Panc1 (cell line): ENCODE data around the gene B4GALT5. TPM values are rescaled to one million over a fixed set of nuclear protein-coding genes. Genes with fewer than 3 reads are reported as not detected.

Experiments
- ATAC-seq: fragments of 200-7000 bp; cut with Tn5 transposase; 2 replicates; pipeline ENCODE4 v1.9.1; 2020; ENCODE audit warnings: mild to moderate bottlenecking, moderate library complexity
- BruUV-seq: library from RNA; stranded (reverse); fragments of 400-500 nt; replicated peaks from 2 replicates; lab custom pipeline; 2021; lab: Mats Ljungman, UMichigan
- CTCF ChIA-PET: fragments of 300-600 bp; sonication (Branson Sonifier 250); formaldehyde crosslinking; loops from one replicate; lab custom pipeline; 2022; ENCODE audit warnings: antibody characterized with exemption; lab: Charles Lee
- POLR2A ChIA-PET: fragments of 300-600 bp; sonication (Branson Sonifier 250); formaldehyde crosslinking; loops from one replicate; lab custom pipeline; 2022; ENCODE audit warnings: antibody characterized with exemption; lab: Charles Lee
- DNase-seq: peaks from one replicate; pipeline ENCODE4 v3.0.0-alpha.2; 2010; ENCODE audit warnings: low read depth, low spot score
- H3K27ac ChIP-seq: 2 replicates; pipeline ENCODE4 v1.5.1; 2011; ENCODE audit warnings: mild to moderate bottlenecking, low read length, inconsistent platforms
- H3K27me3 ChIP-seq: fragments of 200-500 bp; sonication (Bioruptor generic); 2 replicates; pipeline ENCODE4 v1.6.0; 2014; ENCODE audit warnings: low read length, inconsistent platforms; ENCODE audit not compliant: control insufficient read depth, insufficient read depth
- H3K36me3 ChIP-seq: fragments of 200-500 bp; sonication (Bioruptor generic); 2 replicates; pipeline ENCODE4 v1.5.1; 2014; ENCODE audit warnings: inconsistent platforms, mild to moderate bottlenecking, low read length, moderate library complexity; ENCODE audit not compliant: control insufficient read depth, insufficient read depth
- H3K4me1 ChIP-seq: 2 replicates; pipeline ENCODE4 v1.5.1; 2011; ENCODE audit warnings: inconsistent platforms, mild to moderate bottlenecking, low read length, moderate library complexity; ENCODE audit not compliant: control insufficient read depth, insufficient read depth
- H3K4me3 ChIP-seq, 2 experiments: 2 replicates each; pipeline ENCODE4 v1.5.1; 2011 to 2012; ENCODE audit warnings: low read depth in 2 of 2, low read length in 2 of 2, mild to moderate bottlenecking in 2 of 2, inconsistent platforms in 1 of 2, moderate library complexity in 1 of 2
- H3K9me3 ChIP-seq: fragments of 200-500 bp; sonication (Bioruptor generic); 2 replicates; pipeline ENCODE4 v1.5.1; 2014; ENCODE audit warnings: low read depth, mild to moderate bottlenecking, inconsistent platforms, low read length, moderate library complexity; ENCODE audit not compliant: control insufficient read depth, insufficient read depth
- POLR2AphosphoS5 ChIP-seq: IDR thresholded peaks from 2 replicates; pipeline ENCODE4 v1.6.1; 2012; ENCODE audit warnings: mild to moderate bottlenecking, low read depth, low read length, moderate library complexity
- REST ChIP-seq, 2 experiments: IDR thresholded peaks; 2 replicates each; pipeline ENCODE4 v1.6.1; 2011 to 2012; ENCODE audit warnings: low read depth in 2 of 2, control low read depth in 1 of 2, low read length in 1 of 2, mild to moderate bottlenecking in 1 of 2, moderate library complexity in 1 of 2; ENCODE audit not compliant: insufficient read depth in 1 of 2
- SIN3A ChIP-seq: IDR thresholded peaks from 2 replicates; pipeline ENCODE4 v1.6.1; 2012; ENCODE audit warnings: low read depth, mild to moderate bottlenecking, low read length, moderate library complexity, borderline replicate concordance; ENCODE audit not compliant: insufficient read depth
- TCF7L2 ChIP-seq: IDR thresholded peaks from 2 replicates; pipeline ENCODE4 v1.6.1; 2011; ENCODE audit warnings: mild to moderate bottlenecking, low read depth, low read length, inconsistent platforms
- in situ Hi-C: cut with HindIII; loops from 2 replicates; pipeline ENCODE4 v1.10.0; 2016; ENCODE audit warnings: low sequenced_read_pairs, low pct_unique_long_range_greater_than_20kb
- intact Hi-C: fragments of 100-400 bp; cut with micrococcal nuclease; formaldehyde crosslinking; loops from one replicate; pipeline ENCODE4 v1.10.0; 2022; ENCODE audit not compliant: unreplicated experiment
- total RNA-seq: library from RNA; stranded (reverse); gene quantifications from one replicate; pipeline ENCODE4 v1.2.1, GENCODE V29; 2021; ENCODE audit not compliant: unreplicated experiment
- TF ChIP-seq, protein P1 (sequence below): fragments of 450-650 bp; IDR thresholded peaks from 2 replicates; pipeline ENCODE4 v1.5.1; 2017; ENCODE audit warnings: mild to moderate bottlenecking

B4GALT5 gene
- total RNA-seq, 1 experiment from 2014 or later, result 40.0 TPM

DNA sequence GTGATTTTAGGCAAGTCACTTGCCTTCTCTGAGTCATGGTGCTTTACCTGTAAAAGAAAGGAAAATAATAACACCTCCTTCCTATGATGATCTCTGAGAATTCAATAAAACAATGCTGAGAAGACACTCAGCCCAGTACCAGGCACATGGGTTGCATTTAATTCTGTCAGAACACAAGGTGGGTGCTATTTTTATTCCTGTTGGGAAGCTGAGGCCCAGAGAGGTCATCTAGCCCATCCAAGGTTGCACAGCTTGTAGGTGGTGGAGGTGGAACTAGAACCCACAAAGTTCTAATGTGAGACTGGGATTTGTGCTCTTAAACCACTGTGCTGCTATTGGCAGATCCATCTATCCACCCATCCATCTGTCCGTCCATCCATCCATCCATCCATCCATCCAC lies 106.1 kb downstream of the B4GALT5 start:
- in situ Hi-C loops (no loop called here), intact Hi-C loops (loop anchor here (10.0 kb wide), 1 partner anchor 273 kb away; no protein-coding TSS in a partner anchor)
- peaks cover 21% of the 10 kb centered on the region for H3K4me1 ChIP-seq
- H3K27ac ChIP-seq, result no peak overlapping the region
- no peaks in the 10 kb centered on the region for H3K36me3 ChIP-seq
- no peak overlapping the region for H3K4me3 ChIP-seq
- H3K27me3 ChIP-seq, result no peaks in the 10 kb centered on the region
- H3K9me3 ChIP-seq, result no peaks in the 10 kb centered on the region
- no TSS peak for BruUV-seq
- TF ChIP-seq TCF7L2, result no peak
- TF ChIP-seq POLR2AphosphoS5, result no peak
- TF ChIP-seq REST (IDR thresholded peaks at IDR 0.05; ENCODE audit: insufficient read depth in 1 of 2, low read depth in 2 of 2, low read length in 1 of 2), result no peak
- TF ChIP-seq, protein P1, sequence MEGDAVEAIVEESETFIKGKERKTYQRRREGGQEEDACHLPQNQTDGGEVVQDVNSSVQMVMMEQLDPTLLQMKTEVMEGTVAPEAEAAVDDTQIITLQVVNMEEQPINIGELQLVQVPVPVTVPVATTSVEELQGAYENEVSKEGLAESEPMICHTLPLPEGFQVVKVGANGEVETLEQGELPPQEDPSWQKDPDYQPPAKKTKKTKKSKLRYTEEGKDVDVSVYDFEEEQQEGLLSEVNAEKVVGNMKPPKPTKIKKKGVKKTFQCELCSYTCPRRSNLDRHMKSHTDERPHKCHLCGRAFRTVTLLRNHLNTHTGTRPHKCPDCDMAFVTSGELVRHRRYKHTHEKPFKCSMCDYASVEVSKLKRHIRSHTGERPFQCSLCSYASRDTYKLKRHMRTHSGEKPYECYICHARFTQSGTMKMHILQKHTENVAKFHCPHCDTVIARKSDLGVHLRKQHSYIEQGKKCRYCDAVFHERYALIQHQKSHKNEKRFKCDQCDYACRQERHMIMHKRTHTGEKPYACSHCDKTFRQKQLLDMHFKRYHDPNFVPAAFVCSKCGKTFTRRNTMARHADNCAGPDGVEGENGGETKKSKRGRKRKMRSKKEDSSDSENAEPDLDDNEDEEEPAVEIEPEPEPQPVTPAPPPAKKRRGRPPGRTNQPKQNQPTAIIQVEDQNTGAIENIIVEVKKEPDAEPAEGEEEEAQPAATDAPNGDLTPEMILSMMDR, result no peak
- TF ChIP-seq SIN3A, result no peak
- CTCF ChIA-PET, result no interaction called here
- POLR2A ChIA-PET, result no interaction called here
- DNase-seq (no peak), ATAC-seq (no peak)

GRCh38 chr20:49603209-49603627 lies 110.5 kb downstream of the B4GALT5 start:
- 0 out of 2 replicates have a peak overlapping the region, but pooled peaks have one; percentile 20 for H3K27ac ChIP-seq
- intact Hi-C loops, result loop anchor here (10.0 kb wide), 1 partner anchor 268 kb away; no protein-coding TSS in a partner anchor
- CTCF ChIA-PET, result interaction anchor here (0.9 to 3.8 kb wide), 3 partner anchors 32 to 63 kb away, joined by 3 to 31 read pairs (median 4); no protein-coding TSS in a partner anchor
- DNase-seq, result no peak
- no peaks in the 10 kb centered on the region for H3K27me3 ChIP-seq
- in situ Hi-C loops, result no loop called here
- H3K36me3 ChIP-seq, result no peaks in the 10 kb centered on the region
- no peaks in the 10 kb centered on the region for H3K9me3 ChIP-seq
- BruUV-seq, result no TSS peak
- peaks cover 15% of the 10 kb centered on the region for H3K4me1 ChIP-seq
- TF ChIP-seq, protein P1, result peak; percentile 34
- TF ChIP-seq REST (IDR thresholded peaks at IDR 0.05; ENCODE audit: insufficient read depth in 1 of 2, low read depth in 2 of 2, low read length in 1 of 2), result no peak
- POLR2A ChIA-PET, result interaction anchor here (0.7 kb wide), 1 partner anchor 331 kb away, joined by 7 read pairs; no protein-coding TSS in a partner anchor
- no peak overlapping the region for H3K4me3 ChIP-seq
- peak; percentile 76 for ATAC-seq
